SK-N-SH (cell line): ENCODE results near the gene MOK.

ENCODE experiments used
- POLR2AphosphoS5 ChIP-seq: IDR thresholded peaks from 2 replicates; pipeline ENCODE4 v1.6.1; 2012; ENCODE audit warnings: low read depth, low read length
- RAD21 ChIP-seq: IDR thresholded peaks from 2 replicates; pipeline ENCODE4 v1.6.1; 2012; ENCODE audit warnings: mild to moderate bottlenecking, low read length
- RFX5 ChIP-seq: IDR thresholded peaks from 2 replicates; pipeline ENCODE4 v1.6.1; 2012; ENCODE audit warnings: mild to moderate bottlenecking, improper control_type of control experiment, low read length

- no peak for TF ChIP-seq RFX5
- no peak for TF ChIP-seq RAD21
- TF ChIP-seq POLR2AphosphoS5, result no peak
These were observed 21.3 kb downstream of the MOK start for GRCh38 chr14:102283631-102284129.
